NCI-H510A (cell line): ENCODE measurements around the gene HAPLN3.
"Not testable (repeated sequence)": the region's sequence is repeated elsewhere in the genome, so short reads cannot be mapped to it uniquely, and the experiment has no call there.

ENCODE experiments used
- DNase-seq: peaks from one replicate; lab custom pipeline; 2025; lab: John Stamatoyannopoulos, UW

HAPLN3 gene

GRCh38 chr15:88894819-88895767 lies at the start of gene HAPLN3:
HAPLN3 (minus strand) TSS chr15:88895544; CDS start chr15:88887298, 8,246 bp downstream.
- no peak for DNase-seq

GRCh38 chr15:88940110-88940675 lies 44.8 kb upstream of the HAPLN3 start:
- DNase-seq: no peak

- no peak for DNase-seq
These were observed 44.1 kb upstream of the HAPLN3 start for GRCh38 chr15:88939486-88939806.

- no peak for DNase-seq
These were observed 43.6 kb upstream of the HAPLN3 start for GRCh38 chr15:88938802-88939485.

- DNase-seq: not testable (repeated sequence)
These were observed 39.1 kb upstream of the HAPLN3 start for GRCh38 chr15:88934449-88934848.

- no peak for DNase-seq
These were observed 37.6 kb upstream of the HAPLN3 start for GRCh38 chr15:88932875-88933330.

GRCh38 chr15:88932271-88932874 lies 37.0 kb upstream of the HAPLN3 start:
- DNase-seq: no peak

GRCh38 chr15:88930579-88930978 lies 35.2 kb upstream of the HAPLN3 start:
- no peak for DNase-seq

- not testable (repeated sequence) for DNase-seq
These were observed 34.2 kb upstream of the HAPLN3 start for GRCh38 chr15:88929358-88930098.

GRCh38 chr15:88928192-88928591 lies 32.8 kb upstream of the HAPLN3 start:
- not testable (repeated sequence) for DNase-seq

- not testable (repeated sequence) for DNase-seq
These were observed 30.3 kb upstream of the HAPLN3 start for GRCh38 chr15:88925648-88926047.

GRCh38 chr15:88920892-88921435 lies 25.6 kb upstream of the HAPLN3 start:
- not testable (repeated sequence) for DNase-seq

- DNase-seq: no peak
These were observed 25.0 kb upstream of the HAPLN3 start for GRCh38 chr15:88920186-88920891.

- DNase-seq: no peak
These were observed 23.4 kb upstream of the HAPLN3 start for GRCh38 chr15:88918738-88919137.

- no peak for DNase-seq
These were observed 22.4 kb upstream of the HAPLN3 start for GRCh38 chr15:88917760-88918159.

GRCh38 chr15:88915354-88915753 lies 20.0 kb upstream of the HAPLN3 start:
- no peak for DNase-seq

- DNase-seq: no peak
These were observed 18.5 kb upstream of the HAPLN3 start for GRCh38 chr15:88913850-88914169.

GRCh38 chr15:88913017-88913849 lies 17.9 kb upstream of the HAPLN3 start, which contains the start of gene MFGE8:
MFGE8 (minus strand) TSS chr15:88913379; CDS start chr15:88913319, 60 bp downstream.
- DNase-seq: no peak

- DNase-seq: no peak
These were observed 17.2 kb upstream of the HAPLN3 start for GRCh38 chr15:88912500-88912921.

- no peak for DNase-seq
These were observed 16.4 kb upstream of the HAPLN3 start for GRCh38 chr15:88911766-88912118.
